ENCODE data around the gene TTC39A.

DNA sequence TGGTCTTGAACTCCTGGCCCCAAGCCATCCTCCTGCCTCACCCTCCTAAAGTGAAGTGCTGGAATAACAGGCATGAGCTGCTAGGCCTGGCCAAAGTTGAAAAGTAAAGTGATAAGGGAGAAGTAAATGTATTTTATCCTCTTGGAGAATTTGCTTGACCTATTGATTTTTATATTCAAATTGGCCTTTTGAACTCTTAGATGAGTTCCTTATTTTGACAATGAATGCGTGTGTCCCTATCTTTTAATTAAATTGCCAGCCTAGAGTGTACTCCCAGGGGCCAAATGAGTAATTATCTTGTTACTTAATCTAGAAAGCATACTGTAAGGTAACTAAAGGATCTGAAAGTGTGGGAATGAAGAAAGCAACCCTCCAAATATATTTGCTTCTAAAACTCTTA lies 82.9 kb downstream of the TTC39A start:
- TF ChIP-seq, protein P1, sequence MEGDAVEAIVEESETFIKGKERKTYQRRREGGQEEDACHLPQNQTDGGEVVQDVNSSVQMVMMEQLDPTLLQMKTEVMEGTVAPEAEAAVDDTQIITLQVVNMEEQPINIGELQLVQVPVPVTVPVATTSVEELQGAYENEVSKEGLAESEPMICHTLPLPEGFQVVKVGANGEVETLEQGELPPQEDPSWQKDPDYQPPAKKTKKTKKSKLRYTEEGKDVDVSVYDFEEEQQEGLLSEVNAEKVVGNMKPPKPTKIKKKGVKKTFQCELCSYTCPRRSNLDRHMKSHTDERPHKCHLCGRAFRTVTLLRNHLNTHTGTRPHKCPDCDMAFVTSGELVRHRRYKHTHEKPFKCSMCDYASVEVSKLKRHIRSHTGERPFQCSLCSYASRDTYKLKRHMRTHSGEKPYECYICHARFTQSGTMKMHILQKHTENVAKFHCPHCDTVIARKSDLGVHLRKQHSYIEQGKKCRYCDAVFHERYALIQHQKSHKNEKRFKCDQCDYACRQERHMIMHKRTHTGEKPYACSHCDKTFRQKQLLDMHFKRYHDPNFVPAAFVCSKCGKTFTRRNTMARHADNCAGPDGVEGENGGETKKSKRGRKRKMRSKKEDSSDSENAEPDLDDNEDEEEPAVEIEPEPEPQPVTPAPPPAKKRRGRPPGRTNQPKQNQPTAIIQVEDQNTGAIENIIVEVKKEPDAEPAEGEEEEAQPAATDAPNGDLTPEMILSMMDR (IDR thresholded peaks at IDR 0.05), result no peak
- no peak for TF ChIP-seq POLR2A (IDR thresholded peaks at IDR 0.05)
